Left colon (tissue), 2 donors: ENCODE data around the gene OR4A47. TPM values are rescaled to one million over a fixed set of nuclear protein-coding genes. Genes with fewer than 3 reads are reported as not detected.
"Not testable (repeated sequence)": the region's sequence is repeated elsewhere in the genome, so short reads cannot be mapped to it uniquely, and the experiment has no call there.

Experiments used
- ATAC-seq: fragments of 200-7000 bp; cut with Tn5 transposase; one replicate; pipeline ENCODE4 v1.9.1; 2020; ENCODE audit warnings: mild to moderate bottlenecking, moderate library complexity
- DNase-seq, 2 donors: peaks; one replicate each; pipeline ENCODE4 v3.0.0-alpha.2; 2020
- intact Hi-C, 2 donors: fragments of 100-400 bp; cut with DNase I in 1 of 2; cut with micrococcal nuclease in 1 of 2; formaldehyde crosslinking; loops; one replicate each; pipeline versions ENCODE4 v1.11.2 to v1.14.0; 2022; cut with DNase I, micrococcal nuclease
- long read RNA-seq: library from polyadenylated mRNA; unstranded; transcript quantifications from one replicate; pipeline ENCODE4 v2.0.0, GENCODE V29; 2021
- total RNA-seq, 2 donors: library from RNA; stranded (reverse); fragmentation: NEBNext Ultra II Directional; extraction: Animal tissue kit (Norgen Biotek cat#: 25700); gene quantifications; one replicate each; pipeline ENCODE4 v1.2.1, GENCODE V29; 2021
- donor health status: DM: no; HTN: no; CAD: no.
- donor health status: DM: yes; HTN: yes; CAD: no.

The OR4A47 gene
- not detected for total RNA-seq
- long read RNA-seq = 0 reads

GRCh38 chr11:48488493-48488892 lies at the start of gene OR4A47:
Gene OR4A47 (plus strand): TSS chr11:48488793. CDS start chr11:48488793, 0 bp downstream.
- DNase-seq, intact Hi-C loops, ATAC-seq: not testable (repeated sequence)

GRCh38 chr11:48455909-48456308 lies 32.7 kb upstream of the OR4A47 start:
- ATAC-seq, intact Hi-C loops, DNase-seq: not testable (repeated sequence)

- ATAC-seq, DNase-seq, intact Hi-C loops: not testable (repeated sequence)
Measured at GRCh38 chr11:48473966-48474365, 14.6 kb upstream of the OR4A47 start.

GRCh38 chr11:48474703-48475102 lies 13.9 kb upstream of the OR4A47 start:
- intact Hi-C loops, ATAC-seq, DNase-seq: not testable (repeated sequence)

GRCh38 chr11:48506169-48506568 lies 17.6 kb downstream of the OR4A47 start:
- intact Hi-C loops, ATAC-seq, DNase-seq: not testable (repeated sequence)

GRCh38 chr11:48538991-48539390 lies 50.4 kb downstream of the OR4A47 start:
- DNase-seq (no peak), ATAC-seq (no peak)
- intact Hi-C loops = no loop called here

Other genes with a start within 250 kb of the OR4A47 start
- not detected for gene OR4X2, start 243.7 kb upstream of the OR4A47 start, total RNA-seq
- not detected for gene OR4X1, start 224.9 kb upstream of the OR4A47 start, total RNA-seq
- gene OR4S1, start 182.6 kb upstream of the OR4A47 start, total RNA-seq = not detected
- not detected for gene OR4C3, start 163.9 kb upstream of the OR4A47 start, total RNA-seq
- gene OR4C5, start 122.3 kb upstream of the OR4A47 start, total RNA-seq = not detected